GM19035 (cell line): ENCODE data around the gene LAMA4.

Experiments
- ATAC-seq: cut with Tn5 transposase; IDR thresholded peaks from one replicate; pipeline ENCODE4 v1.9.1; 2021; ENCODE audit not compliant: unreplicated experiment

LAMA4 gene

GRCh38 chr6:112279031-112279935 lies 24.9 kb upstream of the LAMA4 start:
- ATAC-seq, result no peak

- no peak for ATAC-seq
Measured at GRCh38 chr6:112275365-112275764, 21.0 kb upstream of the LAMA4 start.

- no peak for ATAC-seq
Measured at GRCh38 chr6:112274774-112275173, 20.4 kb upstream of the LAMA4 start.

- no peak for ATAC-seq
Measured at GRCh38 chr6:112272799-112273198, 18.4 kb upstream of the LAMA4 start.

GRCh38 chr6:112270756-112271155 lies 16.4 kb upstream of the LAMA4 start:
- ATAC-seq, result no peak

GRCh38 chr6:112269979-112270566 lies 15.7 kb upstream of the LAMA4 start:
- ATAC-seq, result no peak

- no peak for ATAC-seq
Measured at GRCh38 chr6:112269114-112269513, 14.7 kb upstream of the LAMA4 start.

- no peak for ATAC-seq
Measured at GRCh38 chr6:112268654-112269053, 14.3 kb upstream of the LAMA4 start.

GRCh38 chr6:112268019-112268418 lies 13.7 kb upstream of the LAMA4 start:
- ATAC-seq, result no peak

GRCh38 chr6:112266331-112266730 lies 12.0 kb upstream of the LAMA4 start:
- no peak for ATAC-seq

GRCh38 chr6:112259337-112259675 lies 4.9 kb upstream of the LAMA4 start:
- ATAC-seq, result no peak

- no peak for ATAC-seq
Measured at GRCh38 chr6:112258642-112259336, 4.4 kb upstream of the LAMA4 start.

- ATAC-seq, result no peak
Measured at GRCh38 chr6:112257178-112257855, 3.0 kb upstream of the LAMA4 start.

GRCh38 chr6:112254921-112255320 lies 554 bp upstream of the LAMA4 start:
- ATAC-seq, result no peak

GRCh38 chr6:112253498-112253840 lies 898 bp downstream of the LAMA4 start:
- ATAC-seq, result no peak

- no peak for ATAC-seq
Measured at GRCh38 chr6:112252571-112253497, 1.5 kb downstream of the LAMA4 start.

GRCh38 chr6:112251171-112251875 lies 3.0 kb downstream of the LAMA4 start:
- no peak for ATAC-seq

GRCh38 chr6:112249489-112249888 lies 4.9 kb downstream of the LAMA4 start:
- no peak for ATAC-seq

- no peak for ATAC-seq
Measured at GRCh38 chr6:112247275-112247674, 7.1 kb downstream of the LAMA4 start.
